NCI-H187 treated with DMSO at 0.1 percent for 48 hours (cell line): ENCODE data around the gene MEGF10.

Source experiments
- DNase-seq: peaks from one replicate; lab custom pipeline; 2025; lab: John Stamatoyannopoulos, UW

The MEGF10 gene

DNA sequence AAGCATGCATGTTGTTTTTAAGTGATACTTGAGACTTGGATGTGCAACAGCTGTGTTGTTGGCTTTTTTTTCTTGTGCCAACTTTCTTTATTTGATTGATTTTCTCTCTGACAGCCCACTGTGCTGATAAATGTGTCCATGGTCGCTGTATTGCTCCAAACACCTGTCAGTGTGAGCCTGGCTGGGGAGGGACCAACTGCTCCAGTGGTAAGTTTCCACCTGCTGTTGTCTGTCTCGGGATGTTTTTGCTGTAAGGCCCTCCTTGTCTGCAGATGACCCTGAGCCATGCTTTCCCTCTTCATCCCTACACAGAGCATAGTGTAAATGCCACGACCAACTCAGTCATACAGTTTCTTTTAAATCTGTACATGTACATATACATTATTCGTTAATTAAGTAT lies 79.2 kb downstream of the MEGF10 start:
- DNase-seq: no peak

- no peak for DNase-seq
These were observed 80.0 kb downstream of the MEGF10 start for GRCh38 chr5:127370631-127371030.

DNA sequence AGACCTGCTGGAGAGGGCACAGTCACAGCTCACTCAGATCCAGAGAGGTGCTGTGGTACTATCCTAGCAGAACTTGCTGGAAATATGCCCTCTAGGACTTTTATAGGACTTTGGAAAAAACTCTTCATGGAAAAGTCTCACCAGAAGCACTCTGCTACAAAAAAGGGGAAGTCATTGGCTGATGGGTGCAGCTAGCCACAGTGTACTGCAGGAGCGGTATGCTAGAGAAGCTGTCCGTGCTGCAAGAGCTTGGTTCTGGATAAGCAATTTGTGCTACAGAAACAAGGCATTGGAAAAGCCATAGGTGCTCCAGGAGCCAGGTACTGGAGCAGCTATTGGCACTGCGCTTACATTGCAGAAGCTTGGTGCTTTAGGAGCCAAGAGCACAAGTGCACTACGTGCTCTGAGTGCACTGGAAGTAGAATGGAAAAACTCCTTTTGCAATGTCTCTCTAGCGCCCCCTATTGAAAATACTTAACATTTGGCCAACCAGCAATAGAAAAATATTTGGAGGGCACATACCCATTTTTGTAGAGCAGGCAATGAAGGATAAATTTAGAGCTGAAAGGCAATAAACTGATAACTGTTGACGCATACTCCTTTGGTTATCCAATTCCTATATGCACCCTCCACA lies 83.4 kb downstream of the MEGF10 start:
- no peak for DNase-seq

- no peak for DNase-seq
These were observed 84.5 kb downstream of the MEGF10 start for GRCh38 chr5:127375124-127375523.

GRCh38 chr5:127375544-127376091 lies 85.0 kb downstream of the MEGF10 start:
- DNase-seq: no peak

- no peak for DNase-seq
These were observed 87.1 kb downstream of the MEGF10 start for GRCh38 chr5:127377651-127378050.

GRCh38 chr5:127385936-127386335 lies 95.3 kb downstream of the MEGF10 start:
- no peak for DNase-seq

GRCh38 chr5:127386557-127386956 lies 96.0 kb downstream of the MEGF10 start:
- DNase-seq: no peak

DNA sequence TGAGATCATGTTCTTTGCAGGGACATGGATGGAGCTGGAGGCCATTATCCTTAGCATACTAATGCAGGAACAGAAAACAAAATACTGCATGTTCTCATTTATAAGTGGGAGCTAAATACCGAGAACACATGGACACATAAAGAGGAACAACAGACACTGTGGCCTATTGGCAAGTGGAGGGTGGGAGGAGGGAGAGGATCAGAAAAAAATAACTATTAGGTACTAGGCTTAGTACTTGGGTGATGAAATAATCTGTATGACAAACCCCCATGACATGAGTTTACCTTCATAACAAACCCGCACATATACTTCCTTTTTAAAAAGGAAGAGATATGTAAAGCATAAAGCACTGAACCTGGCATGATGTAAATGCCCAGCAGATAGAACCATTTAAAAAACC lies 99.0 kb downstream of the MEGF10 start:
- no peak for DNase-seq

GRCh38 chr5:127392762-127393161 lies 102.2 kb downstream of the MEGF10 start:
- no peak for DNase-seq

GRCh38 chr5:127396490-127397155 lies 106.0 kb downstream of the MEGF10 start:
- no peak for DNase-seq

GRCh38 chr5:127398508-127398907 lies 107.9 kb downstream of the MEGF10 start:
- no peak for DNase-seq

GRCh38 chr5:127399068-127399467 lies 108.5 kb downstream of the MEGF10 start:
- no peak for DNase-seq

- DNase-seq: no peak
These were observed 109.9 kb downstream of the MEGF10 start for GRCh38 chr5:127400539-127400938.

- no peak for DNase-seq
These were observed 110.5 kb downstream of the MEGF10 start for GRCh38 chr5:127400946-127401670.

GRCh38 chr5:127402361-127402760 lies 111.8 kb downstream of the MEGF10 start:
- no peak for DNase-seq

- no peak for DNase-seq
These were observed 113.6 kb downstream of the MEGF10 start for GRCh38 chr5:127404190-127404589.

- no peak for DNase-seq
These were observed 115.9 kb downstream of the MEGF10 start for GRCh38 chr5:127406326-127407121.

- no peak for DNase-seq
These were observed 118.8 kb downstream of the MEGF10 start for GRCh38 chr5:127409246-127409917.

DNA sequence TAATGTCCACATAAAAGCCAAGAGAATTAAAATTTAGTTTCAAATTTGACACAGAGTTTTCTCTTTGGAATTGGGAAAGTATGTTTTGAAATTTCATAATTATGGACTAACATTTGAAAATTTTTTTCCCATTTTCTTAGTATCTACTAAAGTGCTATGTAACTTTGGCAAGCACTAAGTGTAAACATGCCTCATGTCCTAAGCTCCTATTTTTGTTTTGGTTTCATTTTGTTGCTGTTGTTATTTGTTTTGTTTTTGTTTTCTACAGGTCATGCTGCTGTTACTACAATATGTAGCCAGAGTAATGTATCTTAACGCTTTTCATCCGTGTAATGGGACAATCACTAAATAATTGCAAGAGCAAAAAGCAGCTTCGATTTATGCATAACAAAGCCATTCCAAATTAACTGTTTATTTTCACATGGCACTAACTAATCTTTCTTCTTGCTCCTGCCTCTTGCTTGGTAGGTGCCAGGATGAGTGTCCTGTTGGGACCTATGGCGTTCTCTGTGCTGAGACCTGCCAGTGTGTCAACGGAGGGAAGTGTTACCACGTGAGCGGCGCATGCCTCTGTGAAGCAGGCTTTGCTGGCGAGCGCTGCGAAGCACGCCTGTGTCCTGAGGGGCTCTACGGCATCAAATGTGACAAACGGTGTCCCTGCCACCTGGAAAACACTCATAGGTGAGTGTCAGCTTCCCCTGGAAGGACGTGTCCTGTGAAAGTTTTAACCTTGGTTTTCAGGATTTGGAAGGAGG lies 119.5 kb downstream of the MEGF10 start:
- DNase-seq: no peak

DNA sequence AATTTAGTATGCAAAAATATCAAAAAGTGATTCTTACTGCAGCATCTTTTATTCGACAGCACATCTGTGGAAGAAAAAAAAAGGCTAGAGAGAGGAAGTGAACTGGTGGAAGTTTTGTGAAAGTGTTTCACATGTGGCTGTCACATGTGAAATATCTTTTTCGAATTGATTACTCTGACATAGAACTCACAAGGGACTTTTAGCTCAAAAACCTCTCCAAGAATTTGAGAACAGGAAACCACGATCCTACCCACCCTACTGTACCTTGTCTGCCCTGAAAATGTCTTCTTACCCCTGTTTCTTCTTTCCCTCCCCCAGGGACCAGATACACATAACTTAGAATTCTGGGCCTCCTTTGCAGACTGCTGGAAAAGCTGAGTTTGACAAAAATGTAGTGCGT lies 120.4 kb downstream of the MEGF10 start:
- DNase-seq: no peak
